ENCODE data around the gene AJM1.

AJM1 gene

DNA sequence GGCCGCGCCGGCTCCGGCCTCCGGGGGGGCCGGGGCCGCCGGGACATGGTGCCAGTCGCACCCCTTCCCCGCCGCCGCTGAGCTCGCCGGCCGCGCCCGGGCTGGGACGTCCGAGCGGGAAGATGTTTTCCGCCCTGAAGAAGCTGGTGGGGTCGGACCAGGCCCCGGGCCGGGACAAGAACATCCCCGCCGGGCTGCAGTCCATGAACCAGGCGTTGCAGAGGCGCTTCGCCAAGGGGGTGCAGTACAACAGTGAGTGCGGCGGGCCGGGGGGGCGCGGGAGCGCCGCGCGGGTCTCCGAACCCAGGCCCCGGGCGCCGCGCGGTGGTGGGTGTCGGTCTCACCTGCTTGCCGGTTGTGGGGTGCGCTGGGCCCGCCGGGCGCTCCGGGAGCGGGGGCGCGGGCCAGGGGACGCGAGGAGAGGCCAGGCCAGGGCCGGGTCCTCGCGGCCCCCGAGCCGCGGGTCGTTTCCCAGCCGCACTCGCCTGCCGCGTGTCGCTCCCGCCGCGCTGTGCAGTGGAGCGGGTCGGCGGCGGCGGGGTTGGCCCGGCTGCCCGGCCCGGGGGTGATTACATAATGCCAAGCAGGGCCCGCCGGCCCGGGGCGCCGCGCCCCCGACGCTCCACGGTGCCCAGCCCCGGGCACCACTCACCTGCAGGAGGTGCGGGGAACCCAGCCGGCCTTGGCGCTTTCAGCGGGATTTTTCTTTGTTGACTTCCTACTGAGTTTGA lies 34.0 kb upstream of the AJM1 start:
- peak; percentile 39 to 46 for DNase-seq (ENCODE audit: low read depth in 2 of 2)

DNA sequence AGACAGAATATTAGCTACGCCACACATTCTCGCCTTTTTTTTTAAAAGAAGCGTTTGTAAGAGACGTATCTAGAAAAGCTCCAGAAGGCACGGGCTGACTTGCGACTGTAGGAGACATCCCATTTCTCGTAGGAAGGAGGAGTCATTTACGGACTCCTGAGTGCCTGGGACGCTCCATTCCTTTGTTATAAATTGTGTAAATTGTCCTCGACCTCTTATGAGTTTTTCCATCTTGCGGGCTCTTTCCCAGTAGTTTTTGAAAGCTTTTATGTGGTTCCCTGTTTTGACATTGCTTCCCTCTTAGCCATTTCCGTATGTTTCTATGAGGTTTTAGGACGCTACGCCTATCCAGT lies 33.5 kb upstream of the AJM1 start:
- no peak for DNase-seq (ENCODE audit: low read depth in 2 of 2)

DNA sequence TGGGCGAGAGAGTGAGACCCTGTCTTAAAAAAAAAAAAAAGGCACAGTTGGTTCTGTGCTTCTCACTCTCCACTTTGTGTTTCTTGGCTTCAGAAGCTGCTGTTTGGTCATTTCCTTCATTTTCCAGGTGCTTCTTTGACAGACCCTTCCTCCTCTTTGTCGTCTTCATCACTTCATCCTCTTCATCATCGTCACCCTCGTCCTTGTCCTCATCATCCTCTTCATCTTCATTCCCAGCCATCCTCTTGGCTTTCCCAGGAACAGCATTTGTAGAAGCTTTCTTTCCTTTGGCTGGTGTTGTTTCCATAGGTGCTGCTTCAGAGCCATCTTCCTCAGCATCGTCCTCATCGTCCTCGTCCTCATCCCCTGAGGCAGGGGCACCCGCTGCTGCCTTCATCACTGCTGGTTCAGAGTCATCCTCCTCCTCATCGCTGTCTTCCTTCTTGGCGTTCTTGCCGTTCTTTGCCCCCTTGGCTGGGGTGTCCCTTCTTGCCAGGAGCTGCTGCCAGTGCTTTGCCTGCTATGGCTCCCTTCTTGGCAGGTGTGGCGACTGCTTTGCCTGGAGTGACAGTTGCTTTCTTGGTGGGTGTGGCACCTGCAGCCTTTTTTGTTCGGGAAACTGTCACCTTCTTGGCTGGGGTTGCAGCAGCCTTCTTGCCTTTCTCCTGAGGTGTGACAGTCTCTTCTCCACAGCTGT lies 27.4 kb upstream of the AJM1 start:
- no peak for DNase-seq (ENCODE audit: low read depth in 2 of 2)

DNA sequence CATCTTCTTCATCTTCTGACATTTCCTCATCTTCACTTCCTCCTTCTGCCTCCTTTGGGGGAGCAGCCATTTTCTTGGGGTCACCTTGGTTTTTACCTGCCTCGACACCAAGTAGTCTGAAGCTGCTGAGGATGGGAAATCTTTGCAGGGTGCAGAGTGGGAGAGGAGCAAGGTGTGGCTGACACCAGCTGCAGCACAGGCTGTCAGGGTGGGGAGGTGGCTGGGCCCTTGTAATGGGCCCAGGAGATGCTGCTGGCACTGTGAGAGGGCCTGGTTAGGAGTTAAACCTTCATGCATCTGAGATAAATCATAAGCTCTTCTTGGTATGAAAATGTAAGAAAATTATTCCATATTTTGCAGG lies 26.9 kb upstream of the AJM1 start:
- no peak for DNase-seq (ENCODE audit: low read depth in 2 of 2)

DNA sequence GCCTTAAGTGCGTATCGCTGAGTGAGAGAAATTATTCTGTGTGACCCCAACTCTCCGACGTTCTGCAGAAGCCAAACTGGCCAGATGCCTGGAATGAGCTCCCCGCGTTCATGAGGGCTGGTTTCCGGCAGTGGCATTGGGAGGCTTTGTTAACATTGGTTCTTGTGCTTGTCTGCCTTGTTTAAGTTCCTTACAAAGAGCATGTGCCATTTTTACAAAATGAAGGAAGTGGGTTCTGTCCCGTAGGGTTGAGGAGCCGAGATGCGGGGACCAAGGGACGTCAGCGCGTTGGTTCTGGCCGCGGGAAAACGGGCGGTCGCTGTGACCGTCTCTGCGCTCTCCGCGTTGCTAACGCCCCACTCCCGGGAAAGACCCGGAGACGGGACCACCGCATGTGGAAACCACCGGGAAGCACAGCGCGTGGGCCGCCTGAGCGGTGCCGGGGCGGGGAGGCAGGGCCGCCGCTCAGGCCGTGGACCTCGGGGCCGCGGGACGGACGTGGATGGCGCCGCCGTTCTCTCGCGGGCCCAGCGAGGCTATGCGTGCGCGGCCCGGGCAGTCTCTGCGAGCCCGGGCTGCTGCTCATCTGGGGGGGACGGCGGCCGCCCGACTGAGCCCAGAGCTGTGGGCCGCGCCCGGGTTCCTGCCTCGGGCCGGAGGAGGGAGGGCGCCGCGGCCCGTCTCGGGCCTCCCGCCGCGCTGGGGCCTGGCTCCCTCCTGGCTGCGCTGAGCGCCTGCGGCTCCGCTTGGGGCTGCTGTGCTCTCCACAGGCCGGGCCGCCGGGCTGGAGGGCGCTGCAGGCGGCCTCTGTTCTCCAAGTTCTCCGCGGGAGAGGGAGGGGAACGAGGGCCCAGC lies 21.1 kb upstream of the AJM1 start:
- no peak for DNase-seq (ENCODE audit: low read depth in 2 of 2)

DNA sequence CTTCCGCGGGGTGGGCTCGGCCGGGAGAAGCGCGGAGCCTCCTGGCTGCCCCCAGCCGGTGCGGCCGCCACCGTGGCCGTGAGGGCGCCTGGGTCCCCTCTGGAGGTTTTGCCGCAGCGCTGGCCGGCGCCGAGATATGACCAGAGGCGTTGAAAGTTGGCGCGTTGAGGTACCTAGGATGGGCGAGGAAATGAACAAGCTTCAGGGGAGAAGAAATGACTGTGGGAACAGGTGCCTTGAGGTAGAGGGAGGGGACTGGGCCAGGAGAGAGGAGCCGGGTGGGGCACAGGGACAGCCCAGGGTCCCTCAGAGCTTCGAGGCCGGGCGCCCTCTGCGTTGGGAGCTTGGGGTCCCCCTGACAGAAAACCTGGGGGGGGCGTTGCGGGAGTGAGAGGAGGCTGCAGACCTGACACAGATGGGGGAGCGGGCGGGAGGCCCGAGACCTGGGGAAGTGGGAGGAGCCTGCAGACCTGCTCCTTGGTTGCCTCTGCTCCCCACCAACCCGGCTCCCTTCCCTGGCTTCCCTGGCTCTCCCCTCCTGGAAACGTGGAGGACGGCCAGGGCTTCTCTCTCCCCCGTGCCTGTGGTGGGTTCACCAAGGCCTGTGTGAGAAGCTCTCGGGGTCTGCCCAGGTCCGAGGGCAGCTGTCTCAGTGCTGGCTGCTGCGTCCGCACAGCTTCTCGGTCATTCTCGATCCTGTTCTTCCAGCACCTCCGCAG lies 20.3 kb upstream of the AJM1 start:
- DNase-seq (ENCODE audit: low read depth in 2 of 2), result no peak

DNA sequence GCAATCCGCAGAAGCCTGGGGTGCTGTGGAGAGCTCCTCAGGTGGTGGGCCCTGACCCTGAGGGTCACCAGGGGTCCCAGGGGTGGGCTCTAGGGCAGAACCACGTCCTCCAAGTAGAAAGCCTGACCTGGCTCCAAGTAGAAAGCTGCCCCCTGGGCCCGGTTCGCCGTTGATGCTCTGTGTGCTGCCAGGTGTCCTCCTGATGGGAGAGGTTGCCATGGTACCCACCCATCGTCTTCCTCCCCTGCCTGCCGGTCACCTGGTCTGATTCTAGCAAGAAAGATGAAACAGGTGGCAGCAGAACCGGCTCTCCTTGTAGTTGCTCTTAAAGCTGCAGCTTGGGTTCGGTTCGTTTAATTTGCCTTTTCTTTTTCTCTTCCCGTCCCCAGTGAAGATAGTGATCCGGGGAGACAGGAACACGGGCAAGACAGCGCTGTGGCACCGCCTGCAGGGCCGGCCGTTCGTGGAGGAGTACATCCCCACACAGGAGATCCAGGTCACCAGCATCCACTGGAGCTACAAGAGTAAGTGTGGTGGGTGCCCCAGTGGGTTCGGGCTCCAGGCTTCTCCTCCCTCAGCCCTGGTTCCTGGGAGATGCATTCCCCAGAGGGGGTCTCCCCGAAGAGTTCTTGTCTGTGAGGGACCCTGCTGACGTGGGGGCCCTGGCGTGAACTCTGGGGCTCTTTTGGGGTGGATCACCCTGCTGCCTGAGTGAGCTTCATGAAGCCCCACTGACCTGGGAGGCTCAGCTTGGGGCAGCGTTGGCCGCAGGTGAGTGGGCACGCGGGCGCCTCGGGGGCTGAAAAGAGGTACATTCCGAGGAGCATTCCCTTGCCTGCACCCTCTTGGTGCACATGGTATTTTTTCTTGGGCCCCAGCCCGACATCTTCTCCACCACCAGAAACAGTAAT lies 18.9 kb upstream of the AJM1 start:
- DNase-seq (ENCODE audit: low read depth in 2 of 2), result no peak

DNA sequence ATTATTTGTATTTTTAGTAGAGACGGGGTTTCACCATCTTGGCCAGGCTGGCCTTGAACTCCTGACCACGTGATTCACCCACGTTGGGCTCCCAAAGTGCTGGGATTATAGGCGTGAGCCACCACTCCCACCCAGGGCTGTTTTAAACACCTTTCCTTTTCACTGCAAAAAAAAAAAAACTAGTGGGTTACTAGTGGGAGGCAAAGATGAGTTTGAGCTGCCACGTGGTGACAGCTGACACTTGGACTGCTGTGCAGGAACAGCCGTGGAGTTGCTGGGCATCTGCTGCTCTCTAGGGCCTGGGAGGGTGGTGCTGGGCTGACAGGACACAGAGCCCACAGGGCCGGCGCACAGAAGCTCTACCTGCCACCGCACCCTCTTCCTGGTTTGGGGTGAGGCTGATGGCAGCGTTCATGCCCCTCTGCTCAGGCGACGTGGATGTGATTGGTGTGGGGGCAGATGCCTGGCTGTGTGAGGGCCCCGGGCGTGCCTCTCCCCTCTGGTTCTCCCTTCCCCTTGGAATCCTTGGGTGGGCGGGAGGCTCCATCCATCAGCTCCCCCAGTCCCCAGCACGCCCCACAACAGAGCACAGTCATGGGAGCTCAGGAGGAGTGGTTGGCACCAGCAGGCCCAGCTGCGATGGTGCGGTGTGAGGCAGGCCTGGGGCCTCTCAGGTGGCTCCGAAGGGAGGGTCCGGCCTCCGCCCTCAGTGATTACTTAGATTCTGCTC lies 17.6 kb upstream of the AJM1 start:
- no peak for DNase-seq (ENCODE audit: low read depth in 2 of 2)

DNA sequence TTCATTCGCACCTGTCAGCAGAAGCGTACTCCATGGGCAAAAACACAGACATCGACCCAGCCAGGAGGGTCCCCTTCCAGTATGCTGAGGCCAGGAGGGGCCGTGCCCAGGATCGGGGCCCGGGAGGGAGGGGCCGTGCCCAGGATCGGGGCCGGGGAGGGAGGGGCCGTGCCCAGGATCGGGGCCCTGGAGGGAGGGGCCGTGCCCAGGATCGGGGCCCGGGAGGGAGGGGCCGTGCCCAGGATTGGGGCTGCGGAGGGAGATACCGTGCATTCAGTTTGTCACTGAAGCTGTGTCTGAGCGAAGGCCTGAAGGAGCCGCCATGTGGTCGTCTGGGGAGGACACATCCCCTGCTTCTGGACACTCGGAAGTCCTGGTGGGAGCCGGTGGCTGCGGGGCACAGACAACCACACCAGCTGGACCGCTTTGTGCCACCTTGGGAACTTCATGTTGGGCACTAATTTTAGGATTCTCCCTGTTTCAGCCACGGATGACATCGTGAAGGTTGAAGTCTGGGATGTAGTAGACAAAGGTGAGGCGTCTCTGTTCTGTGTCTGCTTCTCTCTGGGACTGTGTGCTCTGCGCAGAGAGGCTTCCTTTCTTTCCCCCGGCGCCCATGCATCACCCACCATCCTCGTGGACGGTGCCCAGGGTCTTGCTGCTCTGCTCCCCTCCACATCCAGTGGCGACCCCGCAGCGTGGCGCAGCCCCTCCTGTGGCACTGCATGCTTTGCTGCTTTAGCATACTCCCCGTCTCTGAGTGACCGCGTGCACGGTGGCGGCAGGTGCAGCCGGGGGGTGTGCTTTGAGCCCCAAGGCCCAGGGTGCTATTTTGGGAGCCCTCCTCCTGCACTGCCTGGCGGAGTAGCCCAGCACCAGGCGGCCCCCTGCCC lies 16.7 kb upstream of the AJM1 start:
- DNase-seq (ENCODE audit: low read depth in 2 of 2), result no peak

DNA sequence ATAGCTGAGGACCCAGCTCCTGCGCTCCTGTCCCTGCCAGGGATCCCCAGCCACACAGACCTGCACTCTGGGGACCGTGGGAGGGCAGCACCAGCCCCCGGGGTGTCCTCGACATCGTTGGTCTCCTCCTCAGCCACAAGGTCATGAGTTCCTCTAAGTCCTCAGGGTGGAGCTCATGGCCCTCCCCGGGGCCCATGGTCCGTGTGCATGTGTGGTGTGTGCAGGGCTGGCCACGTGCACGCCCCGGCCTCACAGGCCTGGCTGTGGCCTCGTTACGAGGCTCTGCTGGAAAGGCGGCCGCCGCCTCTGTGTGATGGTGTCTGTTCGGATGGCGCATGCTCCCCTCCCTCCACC lies 16.1 kb upstream of the AJM1 start:
- DNase-seq (ENCODE audit: low read depth in 2 of 2), result no peak

DNA sequence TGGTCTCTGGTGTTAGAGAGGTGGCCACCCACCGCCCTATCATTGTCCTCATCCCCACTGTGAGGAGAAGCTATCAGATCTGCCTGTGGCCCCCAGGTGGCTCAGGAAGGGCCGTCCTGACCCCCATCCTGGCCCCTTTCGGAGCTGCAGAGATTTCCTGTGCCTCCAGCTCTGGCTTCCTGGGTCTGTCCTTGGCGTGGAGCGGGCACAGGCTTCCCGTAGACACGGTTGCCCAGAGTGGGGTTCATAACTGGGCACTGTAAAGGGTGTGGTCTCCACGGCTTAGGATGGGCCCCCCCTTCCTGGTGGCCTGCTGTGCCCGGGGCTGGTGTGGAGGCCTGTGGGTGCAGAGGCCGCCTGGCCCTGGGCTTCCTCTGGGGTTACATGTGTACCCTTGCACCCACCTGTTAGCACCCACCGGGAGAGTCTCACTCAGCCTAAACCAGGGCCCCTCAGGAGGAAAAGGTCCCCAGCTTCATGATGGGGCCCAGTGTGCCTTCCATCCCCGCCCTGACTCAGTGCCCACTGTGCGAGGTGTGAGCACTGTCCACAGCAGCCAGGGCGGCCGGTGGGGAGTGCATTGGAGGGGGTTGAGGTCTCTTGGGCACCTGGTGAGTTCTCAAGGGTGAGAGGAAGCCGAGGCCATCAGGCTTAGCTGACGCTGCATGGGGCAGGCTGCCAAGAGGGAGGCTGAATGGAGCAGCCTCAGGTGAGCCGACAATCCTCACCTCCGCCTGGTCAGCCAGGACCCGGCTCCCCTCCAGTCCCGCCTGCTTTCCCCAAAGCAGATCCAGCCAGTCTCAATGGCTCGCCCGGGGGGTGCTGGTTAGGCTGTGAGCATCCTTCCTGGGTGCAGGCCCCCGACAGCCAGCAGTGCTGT lies 15.3 kb upstream of the AJM1 start:
- DNase-seq (ENCODE audit: low read depth in 2 of 2), result no peak

DNA sequence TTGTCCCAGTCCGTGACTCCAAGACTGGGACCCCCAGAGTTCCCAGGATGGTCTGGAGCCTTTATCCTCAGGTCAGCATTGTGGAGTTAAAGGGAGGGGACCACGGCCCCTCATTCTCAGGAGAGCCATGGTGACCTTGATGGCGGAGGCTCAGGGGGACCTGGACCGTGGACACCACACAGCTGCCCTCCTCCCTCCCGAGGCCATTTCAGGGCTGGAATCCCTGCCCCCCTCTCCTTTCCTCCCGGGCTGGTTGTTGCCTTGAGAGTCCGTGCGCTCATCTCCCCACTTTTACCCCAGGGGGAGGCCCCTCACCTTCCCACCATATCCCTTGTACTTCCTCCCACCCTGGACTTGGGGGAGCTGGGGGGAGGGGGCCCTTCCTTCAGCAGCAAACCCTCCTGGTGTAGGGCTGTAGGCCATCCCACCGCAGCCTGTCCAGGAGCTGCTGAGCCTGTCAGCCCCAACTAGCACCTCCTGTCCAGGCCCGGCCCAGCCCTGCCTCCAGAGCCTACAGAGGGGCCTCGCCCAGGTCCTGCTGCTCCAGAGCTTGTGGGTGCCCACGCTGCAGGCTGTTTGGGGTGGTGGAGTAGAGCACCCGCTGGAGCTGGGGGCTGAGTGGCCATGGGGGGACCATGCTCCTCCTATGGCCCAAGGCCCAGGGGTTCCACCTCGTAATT lies 14.3 kb upstream of the AJM1 start:
- DNase-seq (ENCODE audit: low read depth in 2 of 2), result no peak

DNA sequence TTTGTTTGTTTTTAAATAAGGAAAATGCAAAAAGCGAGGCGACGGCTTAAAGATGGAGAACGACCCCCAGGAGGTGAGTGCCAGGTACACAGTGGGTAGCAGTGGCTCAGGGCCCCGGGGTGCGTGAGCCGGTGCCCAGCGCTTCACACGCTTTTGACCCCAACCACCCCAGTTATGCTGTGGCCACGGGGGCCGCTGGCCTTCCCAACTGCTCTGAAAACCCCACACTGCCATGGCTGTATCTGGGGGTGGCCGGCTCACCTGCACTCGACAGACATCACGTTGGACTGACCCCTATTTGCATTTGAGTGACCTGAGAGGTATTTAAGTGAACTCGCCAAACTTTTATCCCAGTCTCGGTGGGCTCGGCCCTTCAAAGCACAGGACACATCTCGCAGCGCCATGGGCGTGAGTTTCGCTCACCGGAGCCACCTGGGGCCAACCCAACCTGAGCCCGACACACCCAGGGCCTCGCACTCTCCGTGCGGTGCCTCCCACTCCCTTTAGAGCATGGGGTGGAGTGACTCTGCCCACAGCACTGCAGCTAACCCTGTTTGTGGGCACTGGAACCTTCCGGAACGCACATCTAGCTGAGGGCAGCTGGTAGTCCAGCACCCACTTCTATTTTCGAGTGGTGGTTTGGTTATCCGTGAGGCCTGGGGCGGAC lies 13.7 kb upstream of the AJM1 start:
- DNase-seq (ENCODE audit: low read depth in 2 of 2), result no peak

DNA sequence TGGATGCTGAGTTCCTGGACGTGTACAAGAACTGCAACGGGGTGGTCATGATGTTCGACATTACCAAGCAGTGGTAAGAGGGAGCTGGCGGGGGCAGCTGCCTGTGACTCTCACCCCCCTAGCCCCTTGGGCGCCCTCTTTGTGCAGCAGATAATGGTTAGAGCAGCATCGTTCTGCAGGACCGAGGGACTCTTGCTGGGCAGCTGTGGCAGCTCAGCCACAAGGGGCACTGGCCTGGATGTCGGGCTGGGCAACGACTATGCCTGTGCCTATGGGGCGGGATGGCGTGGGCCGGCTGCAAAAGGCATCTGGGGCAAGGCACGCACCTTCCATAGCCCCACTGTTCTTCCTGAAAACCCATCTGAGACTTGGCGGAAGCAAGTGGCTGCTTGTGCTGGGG lies 12.9 kb upstream of the AJM1 start:
- DNase-seq (ENCODE audit: low read depth in 2 of 2), result no peak

DNA sequence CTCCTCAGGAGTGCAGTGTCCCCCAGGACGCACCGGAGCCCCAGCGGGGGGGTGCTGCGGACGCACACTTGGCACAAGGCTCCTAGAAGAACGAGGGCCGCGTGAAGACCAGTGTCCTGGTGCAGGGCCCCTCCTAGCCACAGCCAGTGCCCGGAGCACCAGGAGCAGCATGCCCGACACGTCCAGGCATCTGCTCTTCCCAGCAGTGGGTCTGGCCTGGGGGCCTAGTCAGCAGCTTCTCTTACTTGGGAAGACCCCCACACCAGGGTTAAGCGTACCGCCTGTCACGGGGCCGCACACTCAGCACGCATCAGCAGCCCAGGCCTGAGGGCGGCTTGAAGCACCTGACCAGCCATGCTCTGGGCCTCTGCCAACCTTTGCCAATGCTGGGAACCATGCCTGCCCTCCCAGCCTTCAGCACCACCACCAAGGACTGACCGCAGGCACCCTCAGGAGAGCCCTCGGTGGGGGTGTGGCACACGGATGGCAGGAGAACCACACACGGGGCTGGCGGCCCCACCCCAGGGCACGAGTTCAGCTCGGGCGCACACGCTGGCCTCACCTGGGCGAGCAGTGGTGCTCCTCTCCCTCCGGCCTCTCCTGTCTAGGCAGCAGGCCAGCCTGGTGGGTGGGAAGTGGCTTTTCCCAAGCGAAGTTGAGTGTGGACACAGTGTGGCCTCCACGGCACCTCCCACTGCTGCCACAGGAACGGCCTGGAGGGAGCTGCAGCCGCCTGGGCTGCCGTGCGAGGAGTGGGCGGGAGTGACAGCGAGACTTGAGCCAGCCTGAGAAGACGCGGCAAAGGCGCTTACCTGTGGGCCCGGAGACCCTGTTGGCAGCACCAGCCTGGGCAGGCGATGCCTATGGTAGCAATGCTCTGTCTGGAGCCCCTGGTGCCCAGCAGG lies 12.0 kb upstream of the AJM1 start:
- no peak for DNase-seq (ENCODE audit: low read depth in 2 of 2)

DNA sequence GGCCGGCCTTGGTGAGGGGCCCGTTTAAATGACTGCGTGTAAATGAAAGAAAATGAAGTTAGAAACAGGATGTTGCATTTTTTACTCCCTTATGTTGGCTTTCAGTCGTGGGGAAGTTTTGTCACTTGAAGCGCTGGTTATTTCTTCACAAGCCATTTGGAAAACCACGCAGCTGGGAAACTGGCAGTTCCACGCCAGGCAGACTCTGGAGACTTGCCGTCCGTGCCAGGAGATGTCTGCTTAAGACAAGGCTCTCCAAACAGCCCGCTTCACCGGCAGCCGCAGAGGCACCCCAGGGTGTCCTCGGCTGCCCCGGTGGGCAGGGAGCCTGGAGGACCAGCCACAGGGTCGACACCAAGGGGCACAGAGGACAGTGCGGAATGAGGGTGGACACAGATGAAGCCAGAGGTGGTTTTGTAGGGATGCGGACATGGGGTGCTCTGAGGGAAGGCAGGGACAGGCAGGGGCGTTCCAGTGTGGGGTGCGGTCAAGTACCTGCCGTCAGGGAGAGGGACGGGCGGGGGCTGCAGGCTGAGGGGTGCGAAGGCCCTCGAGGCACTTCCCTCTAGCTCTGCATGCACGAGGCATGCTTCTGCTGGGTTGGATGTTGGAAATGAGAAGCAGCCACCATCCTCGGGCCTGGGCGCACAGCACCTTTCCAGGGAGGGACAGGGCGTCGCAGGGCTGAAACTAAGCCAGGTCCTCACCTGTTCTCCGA lies 11.1 kb upstream of the AJM1 start:
- DNase-seq (ENCODE audit: low read depth in 2 of 2), result no peak
